GM20431 (cell line): ENCODE results near the gene MED12L.

Experiments used
- in situ Hi-C: fragments of 300-500 bp; cut with MseI, MboI; formaldehyde crosslinking; loops from one replicate; pipeline ENCODE4 v1.15.0; 2020; ENCODE audit warnings: low sequenced_read_pairs; ENCODE audit not compliant: unreplicated experiment

MED12L gene

DNA sequence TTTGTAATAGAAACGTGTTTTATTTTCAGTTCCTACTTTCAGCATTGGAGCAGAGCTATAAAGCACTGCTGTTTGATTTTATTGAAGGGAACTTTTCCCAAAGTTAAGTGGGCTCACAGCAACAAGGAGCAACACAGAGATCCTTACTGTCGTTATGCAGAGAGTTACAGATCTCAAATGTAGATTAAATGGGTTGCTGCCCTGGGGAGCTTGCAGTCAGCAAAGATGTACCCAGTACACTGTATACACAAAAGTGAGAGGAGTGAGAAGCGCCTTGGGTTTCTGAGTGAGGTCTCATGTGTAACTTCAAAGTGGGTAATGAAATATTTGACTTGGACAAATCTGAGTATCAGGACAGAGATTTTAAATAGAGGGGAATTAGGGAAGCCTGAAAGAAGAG is 47.7 kb downstream of the MED12L start:
- in situ Hi-C loops: no loop called here

GRCh38 chr3:151133917-151134450 is 48.5 kb downstream of the MED12L start:
- in situ Hi-C loops: no loop called here

GRCh38 chr3:151135541-151136337 is 50.3 kb downstream of the MED12L start:
- in situ Hi-C loops: no loop called here

DNA sequence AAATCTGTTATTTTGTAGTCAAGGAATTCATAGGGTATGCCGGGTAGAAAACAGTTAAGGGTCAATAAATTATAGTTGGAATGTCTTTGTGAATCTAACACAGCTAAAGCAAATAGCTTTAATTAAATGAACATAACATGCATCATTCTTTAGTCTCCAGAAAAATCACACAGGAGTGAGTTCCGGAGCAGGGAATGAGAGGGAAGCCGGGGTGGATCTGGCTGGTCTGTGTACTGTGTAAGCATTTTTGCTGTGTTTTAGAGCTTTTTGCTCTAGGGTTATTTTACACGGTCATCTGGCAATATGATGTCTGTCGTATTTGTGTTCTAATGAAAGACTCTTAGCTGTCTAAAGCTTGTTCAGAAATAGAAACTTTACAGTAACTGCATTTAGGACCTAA is 57.5 kb downstream of the MED12L start:
- in situ Hi-C loops: no loop called here

- in situ Hi-C loops: no loop called here
These were observed 58.6 kb downstream of the MED12L start for GRCh38 chr3:151144016-151144415.

GRCh38 chr3:151144760-151145159 is 59.3 kb downstream of the MED12L start:
- in situ Hi-C loops: no loop called here

- in situ Hi-C loops: no loop called here
These were observed 60.2 kb downstream of the MED12L start for GRCh38 chr3:151145713-151146070.

GRCh38 chr3:151146071-151146730 is 60.7 kb downstream of the MED12L start:
- in situ Hi-C loops: no loop called here

GRCh38 chr3:151146731-151147091 is 61.2 kb downstream of the MED12L start:
- in situ Hi-C loops: no loop called here

DNA sequence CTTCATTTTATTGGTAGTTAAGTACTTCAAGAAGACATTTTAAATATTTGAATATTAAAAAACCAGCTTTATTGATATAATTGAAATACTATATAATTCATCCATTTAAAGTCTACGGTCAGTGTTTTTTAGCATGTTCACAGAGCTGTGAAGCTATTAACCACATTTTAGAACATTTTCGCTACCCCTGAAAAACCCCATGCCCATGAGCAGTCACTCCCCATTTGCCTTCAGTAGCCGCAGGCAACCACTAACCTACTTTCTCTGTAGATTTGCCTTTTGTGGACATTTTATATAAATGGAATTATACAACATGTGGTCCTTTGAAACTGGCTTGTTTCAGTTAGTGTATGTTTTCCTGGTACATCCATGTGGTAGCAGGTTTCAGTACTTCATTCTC is 61.8 kb downstream of the MED12L start:
- in situ Hi-C loops: no loop called here

GRCh38 chr3:151152455-151153079 is 67.1 kb downstream of the MED12L start:
- in situ Hi-C loops: no loop called here

- in situ Hi-C loops: no loop called here
These were observed 69.1 kb downstream of the MED12L start for GRCh38 chr3:151154566-151154965.

- in situ Hi-C loops: no loop called here
These were observed 70.1 kb downstream of the MED12L start for GRCh38 chr3:151155409-151156128.

DNA sequence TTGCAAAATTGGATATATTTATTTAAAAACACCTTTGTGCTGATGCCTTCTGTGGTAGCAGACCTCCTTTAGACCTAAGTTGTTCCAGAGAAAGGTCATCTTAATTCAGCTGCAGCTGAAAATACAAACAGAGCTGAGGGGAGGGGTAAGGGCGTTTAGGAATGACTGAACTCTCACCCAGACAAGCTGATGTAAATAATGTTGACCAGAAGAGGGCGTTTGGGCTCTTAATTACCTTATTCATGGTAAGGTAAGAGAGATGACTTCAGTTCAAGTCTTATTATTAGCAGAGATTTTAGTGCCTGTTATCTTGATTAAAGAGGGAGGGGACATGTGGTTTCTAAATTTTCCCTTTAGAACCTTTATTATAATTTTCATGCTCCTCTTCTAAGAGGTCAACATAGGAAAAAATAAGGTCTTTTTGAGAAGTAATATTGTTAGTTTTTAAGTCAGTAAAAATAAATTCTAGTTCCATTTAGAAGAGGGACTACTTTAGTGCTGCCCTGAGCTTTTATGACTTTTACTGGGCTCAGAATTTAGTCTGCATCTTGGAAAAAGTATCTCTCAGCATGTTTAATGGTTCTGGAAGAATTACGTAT is 71.3 kb downstream of the MED12L start:
- in situ Hi-C loops: no loop called here

GRCh38 chr3:151159806-151160205 is 74.3 kb downstream of the MED12L start:
- in situ Hi-C loops: loop anchor here (10.0 kb wide), 1 partner anchor 125 kb away; no protein-coding TSS in a partner anchor

- in situ Hi-C loops: loop anchor here (10.0 kb wide), 1 partner anchor 120 kb away; no protein-coding TSS in a partner anchor
These were observed 79.8 kb downstream of the MED12L start for GRCh38 chr3:151165226-151165625.

DNA sequence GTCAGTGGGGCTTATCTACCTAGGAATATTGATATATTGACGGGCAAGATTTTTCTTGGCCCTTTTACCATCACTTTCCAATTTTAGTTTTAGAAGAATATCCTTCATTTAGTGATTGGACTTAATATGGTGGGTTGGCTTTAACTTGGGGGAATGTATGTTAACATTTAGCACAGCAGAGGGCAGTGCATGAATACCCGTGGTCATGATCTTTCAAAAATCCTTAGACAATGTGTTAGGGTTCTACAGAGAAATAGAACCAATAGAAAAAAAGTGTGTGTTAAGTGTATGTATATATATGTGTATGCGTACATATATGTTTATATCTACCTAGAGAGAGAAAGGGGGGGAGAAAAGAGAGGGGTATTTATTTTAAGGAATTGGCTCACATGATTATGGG is 80.7 kb downstream of the MED12L start:
- in situ Hi-C loops: loop anchor here (10.0 kb wide), 1 partner anchor 119 kb away; no protein-coding TSS in a partner anchor

- in situ Hi-C loops: loop anchor here (10.0 kb wide), 1 partner anchor 116 kb away; no protein-coding TSS in a partner anchor
These were observed 83.0 kb downstream of the MED12L start for GRCh38 chr3:151168269-151169094.
